GM12873 (cell line): Measurements from ENCODE around the gene TSPAN18.

Experiments
- CTCF ChIP-seq: IDR thresholded peaks from 2 replicates; pipeline ENCODE4 v1.5.1; 2012; ENCODE audit warnings: low read depth, mild to moderate bottlenecking, moderate library complexity, low read length, control low read depth; ENCODE audit not compliant: insufficient read depth; ENCODE audit errors: missing control alignments

The TSPAN18 gene

GRCh38 chr11:44832452-44832851, 105.7 kb downstream of the TSPAN18 start:
- no peak for TF ChIP-seq CTCF

GRCh38 chr11:44833221-44833876, 106.6 kb downstream of the TSPAN18 start:
- TF ChIP-seq CTCF, result no peak

GRCh38 chr11:44833877-44834452, 107.2 kb downstream of the TSPAN18 start:
- TF ChIP-seq CTCF, result no peak

GRCh38 chr11:44834846-44835245, 108.1 kb downstream of the TSPAN18 start:
- TF ChIP-seq CTCF, result no peak

GRCh38 chr11:44835296-44835695, 108.5 kb downstream of the TSPAN18 start:
- no peak for TF ChIP-seq CTCF

- TF ChIP-seq CTCF, result no peak
Measured at GRCh38 chr11:44835938-44836337, 109.2 kb downstream of the TSPAN18 start.

GRCh38 chr11:44837661-44838060, 110.9 kb downstream of the TSPAN18 start:
- TF ChIP-seq CTCF, result no peak
